ENCODE data around the gene SLIT3.

The SLIT3 gene

DNA sequence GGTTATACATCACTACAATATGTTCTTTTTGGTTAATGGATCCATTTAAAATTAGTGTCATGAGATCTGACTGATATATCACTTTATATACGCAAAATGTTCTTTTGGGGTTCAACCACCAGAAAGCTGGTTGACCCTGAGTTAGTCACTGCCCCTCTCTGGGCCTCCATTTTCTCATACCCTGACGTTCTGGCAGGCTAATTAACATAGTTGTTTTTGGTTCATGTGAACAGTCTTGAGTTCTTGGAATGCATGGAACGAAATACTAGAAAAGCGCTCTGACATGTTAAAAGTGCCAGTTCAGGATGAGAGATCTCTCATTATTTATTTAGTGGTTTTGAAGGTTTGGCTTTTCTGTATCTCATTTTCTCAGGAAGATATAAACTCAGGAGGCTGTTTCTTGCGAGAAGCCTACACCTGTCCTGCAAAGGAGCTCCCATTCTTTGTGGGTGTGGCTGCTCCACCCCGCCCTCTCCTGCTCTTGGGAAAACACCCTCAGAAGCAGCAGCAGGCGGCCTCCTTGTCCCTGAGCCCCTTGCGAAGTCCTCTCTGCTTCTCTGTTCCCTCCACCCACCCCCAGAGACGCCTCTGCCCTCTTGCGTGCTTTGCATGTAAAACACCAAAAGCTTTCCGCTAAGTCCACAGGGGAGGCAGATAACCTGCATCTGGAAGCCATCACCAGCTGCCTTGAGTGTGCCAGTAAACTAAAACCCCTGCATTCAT lies 419.4 kb downstream of the SLIT3 start:
- Histone ChIP-seq H3K4me3 (replicated peaks; ENCODE audit: low read depth, low read length) (no peak overlapping the region), H3K36me3 (ENCODE audit: control insufficient read depth, insufficient read depth, low read length) (no peaks in the 10 kb centered on the region), H3K27me3 (replicated peaks; ENCODE audit: control insufficient read depth, insufficient read depth, low read length) (peaks cover 2% of the 10 kb centered on the region; the same call in 1 of the 2 replicates)
- TF ChIP-seq, protein P1, sequence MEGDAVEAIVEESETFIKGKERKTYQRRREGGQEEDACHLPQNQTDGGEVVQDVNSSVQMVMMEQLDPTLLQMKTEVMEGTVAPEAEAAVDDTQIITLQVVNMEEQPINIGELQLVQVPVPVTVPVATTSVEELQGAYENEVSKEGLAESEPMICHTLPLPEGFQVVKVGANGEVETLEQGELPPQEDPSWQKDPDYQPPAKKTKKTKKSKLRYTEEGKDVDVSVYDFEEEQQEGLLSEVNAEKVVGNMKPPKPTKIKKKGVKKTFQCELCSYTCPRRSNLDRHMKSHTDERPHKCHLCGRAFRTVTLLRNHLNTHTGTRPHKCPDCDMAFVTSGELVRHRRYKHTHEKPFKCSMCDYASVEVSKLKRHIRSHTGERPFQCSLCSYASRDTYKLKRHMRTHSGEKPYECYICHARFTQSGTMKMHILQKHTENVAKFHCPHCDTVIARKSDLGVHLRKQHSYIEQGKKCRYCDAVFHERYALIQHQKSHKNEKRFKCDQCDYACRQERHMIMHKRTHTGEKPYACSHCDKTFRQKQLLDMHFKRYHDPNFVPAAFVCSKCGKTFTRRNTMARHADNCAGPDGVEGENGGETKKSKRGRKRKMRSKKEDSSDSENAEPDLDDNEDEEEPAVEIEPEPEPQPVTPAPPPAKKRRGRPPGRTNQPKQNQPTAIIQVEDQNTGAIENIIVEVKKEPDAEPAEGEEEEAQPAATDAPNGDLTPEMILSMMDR (IDR thresholded peaks at IDR 0.05; ENCODE audit: insufficient read depth, low read length, poor library complexity, severe bottlenecking) = peak; percentile 26
- no peak for DNase-seq (ENCODE audit: extremely low read depth, insufficient read length)

DNA sequence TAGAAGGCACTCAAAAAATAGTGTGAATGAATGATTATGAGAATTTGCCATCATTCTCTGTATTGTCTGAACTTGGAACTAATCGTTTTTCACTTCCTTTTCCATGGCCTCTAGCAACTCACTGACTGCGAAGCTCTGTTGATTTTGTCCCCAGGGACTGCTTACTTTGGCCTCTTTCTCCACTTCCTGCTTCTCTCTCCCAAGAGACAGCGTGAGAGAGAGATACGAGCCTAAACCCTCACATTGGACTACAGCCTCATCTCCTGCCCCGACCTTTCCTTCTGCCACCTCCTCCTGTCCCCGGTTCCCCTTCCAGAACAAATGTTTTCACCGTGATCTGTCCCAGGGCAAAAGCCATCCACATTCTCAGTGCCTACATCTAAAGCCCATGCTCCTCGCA lies 421.0 kb downstream of the SLIT3 start:
- no peaks in the 10 kb centered on the region for H3K36me3 ChIP-seq (ENCODE audit: control insufficient read depth, insufficient read depth, low read length)

DNA sequence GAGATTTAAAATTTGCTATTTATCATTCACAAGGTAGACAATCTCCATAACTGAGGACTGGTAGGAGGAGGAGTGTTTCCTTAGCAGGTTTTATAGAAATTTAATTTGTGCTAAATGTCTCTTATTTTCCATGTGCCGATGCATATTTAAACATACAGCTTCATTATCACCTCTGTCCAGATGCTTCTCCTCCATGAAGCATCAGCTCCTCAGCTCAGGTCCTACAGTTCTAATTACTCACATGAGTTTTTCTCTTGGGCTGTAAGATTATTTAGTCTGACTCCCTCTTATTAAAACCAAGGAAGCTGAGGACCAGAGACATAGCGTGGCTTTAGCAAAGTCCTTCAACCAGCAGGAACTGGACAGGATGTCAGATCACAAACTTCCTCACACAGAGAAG lies 421.6 kb downstream of the SLIT3 start:
- H3K36me3 ChIP-seq (ENCODE audit: control insufficient read depth, insufficient read depth, low read length) = no peaks in the 10 kb centered on the region
- peaks cover 2% of the 10 kb centered on the region; the same call in 1 of the 2 replicates for H3K27me3 ChIP-seq (replicated peaks; ENCODE audit: control insufficient read depth, insufficient read depth, low read length)
- TF ChIP-seq, protein P1 (IDR thresholded peaks at IDR 0.05; ENCODE audit: insufficient read depth, low read length, poor library complexity, severe bottlenecking) = no peak
- DNase-seq (ENCODE audit: extremely low read depth, insufficient read length) = no peak
- no peak overlapping the region for H3K4me3 ChIP-seq (replicated peaks; ENCODE audit: low read depth, low read length)

More for the DNA sequence above, 421.0 kb downstream of the SLIT3 start:
- TF ChIP-seq, protein P1 (IDR thresholded peaks at IDR 0.05; ENCODE audit: insufficient read depth, low read length, poor library complexity, severe bottlenecking) = no peak
- Histone ChIP-seq H3K27me3 (replicated peaks; ENCODE audit: control insufficient read depth, insufficient read depth, low read length) (peaks cover 2% of the 10 kb centered on the region; the same call in 1 of the 2 replicates), H3K4me3 (replicated peaks; ENCODE audit: low read depth, low read length) (no peak overlapping the region)
- peak; percentile 19 for DNase-seq (ENCODE audit: extremely low read depth, insufficient read length)

DNA sequence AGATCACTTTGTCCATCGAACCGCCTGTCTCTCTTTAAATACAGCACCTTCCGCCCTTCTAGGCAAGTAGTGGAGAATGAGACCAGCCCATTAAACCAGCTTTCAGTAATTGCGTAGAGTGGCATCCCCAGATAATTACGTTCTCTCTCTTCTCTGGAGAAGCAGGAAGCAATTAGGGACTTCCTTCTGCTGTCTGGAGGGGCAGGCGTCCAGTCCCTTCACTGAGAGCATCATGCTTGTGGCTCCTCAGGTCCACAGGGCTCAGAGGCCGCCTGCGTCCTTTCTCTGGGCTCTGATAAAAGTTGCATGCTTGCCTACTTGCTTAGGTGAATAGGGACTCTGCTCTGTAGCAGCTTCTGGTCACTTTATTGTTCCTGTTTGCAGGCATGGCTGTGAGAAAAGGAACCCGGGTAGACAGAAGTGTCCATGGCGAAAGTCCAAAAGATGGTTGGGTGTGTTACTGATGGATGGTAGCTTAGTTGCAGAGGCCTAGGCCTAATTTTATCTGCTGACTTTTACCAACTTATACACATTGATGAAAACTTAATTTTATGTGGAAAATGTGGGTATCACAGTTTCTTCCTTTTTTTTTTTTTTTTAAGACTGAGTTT lies 422.7 kb downstream of the SLIT3 start:
- Histone ChIP-seq H3K4me3 (replicated peaks; ENCODE audit: low read depth, low read length) (no peak overlapping the region), H3K27me3 (replicated peaks; ENCODE audit: control insufficient read depth, insufficient read depth, low read length) (peaks cover 2% of the 10 kb centered on the region; the same call in 1 of the 2 replicates), H3K36me3 (ENCODE audit: control insufficient read depth, insufficient read depth, low read length) (no peaks in the 10 kb centered on the region)
- TF ChIP-seq, protein P1 (IDR thresholded peaks at IDR 0.05; ENCODE audit: insufficient read depth, low read length, poor library complexity, severe bottlenecking) = no peak
- DNase-seq (ENCODE audit: extremely low read depth, insufficient read length) = no peak

DNA sequence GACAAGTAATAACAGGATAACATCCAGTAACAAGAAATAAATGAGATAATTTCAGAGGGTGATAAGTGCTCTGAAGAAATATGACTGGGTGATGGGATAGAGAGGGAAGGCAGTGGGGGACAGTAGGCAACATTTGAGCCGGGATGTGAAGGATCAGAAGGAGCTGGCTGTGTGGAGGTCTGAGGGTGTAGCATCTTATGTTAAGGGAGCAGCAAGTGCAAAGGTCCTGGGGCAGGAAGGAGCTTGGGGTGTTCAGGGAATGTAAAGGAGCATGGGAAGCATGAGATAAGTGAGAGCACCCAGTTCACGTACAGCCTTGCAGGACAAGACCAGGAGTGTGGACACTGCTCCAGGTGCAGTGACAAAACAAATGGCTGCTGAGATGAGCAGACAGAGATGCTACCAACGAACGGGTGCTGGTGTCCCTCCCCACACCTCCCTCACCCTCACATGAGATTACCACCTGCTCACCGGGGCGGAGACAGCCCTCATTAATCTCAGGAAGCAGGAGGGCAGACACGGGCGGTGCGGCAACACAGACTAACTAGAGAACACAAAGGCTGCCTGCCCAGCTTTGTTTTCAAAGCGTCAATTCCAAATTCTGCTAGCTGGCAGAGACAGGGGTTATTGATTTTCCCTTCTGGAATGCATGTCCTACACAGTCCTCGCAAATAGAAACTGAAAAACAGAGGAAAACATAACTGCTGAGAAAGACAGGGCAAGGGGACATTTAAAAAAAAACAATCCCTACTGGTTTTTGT lies 423.6 kb downstream of the SLIT3 start:
- Histone ChIP-seq H3K4me3 (replicated peaks; ENCODE audit: low read depth, low read length) (no peak overlapping the region), H3K36me3 (ENCODE audit: control insufficient read depth, insufficient read depth, low read length) (no peaks in the 10 kb centered on the region), H3K27me3 (replicated peaks; ENCODE audit: control insufficient read depth, insufficient read depth, low read length) (no peaks in the 10 kb centered on the region; the same call in 1 of the 2 replicates)
- TF ChIP-seq, protein P1 (IDR thresholded peaks at IDR 0.05; ENCODE audit: insufficient read depth, low read length, poor library complexity, severe bottlenecking) = no peak
- no peak for DNase-seq (ENCODE audit: extremely low read depth, insufficient read length)

Measured in GM06990 (cell line).